HL-60 (cell line): ENCODE data around the gene TERT.
"Not testable (repeated sequence)": the region's sequence is repeated elsewhere in the genome, so short reads cannot be mapped to it uniquely, and the experiment has no call there.

Experiments
- CTCF ChIP-seq: IDR thresholded peaks from one replicate; pipeline ENCODE4 v1.5.1; 2011; ENCODE audit warnings: low read length, control low read depth, inconsistent platforms; ENCODE audit not compliant: insufficient read depth
- GABPA ChIP-seq: IDR thresholded peaks from 2 replicates; pipeline ENCODE4 v1.6.1; 2012; ENCODE audit warnings: low read depth
- POLR2AphosphoS5 ChIP-seq: IDR thresholded peaks from 2 replicates; pipeline ENCODE4 v1.6.1; 2012; ENCODE audit warnings: low read depth
- REST ChIP-seq: IDR thresholded peaks from 2 replicates; pipeline ENCODE4 v1.6.1; 2012; ENCODE audit warnings: low read depth; ENCODE audit not compliant: insufficient replicate concordance
- SPI1 ChIP-seq: IDR thresholded peaks from 2 replicates; pipeline ENCODE4 v1.6.1; 2012; ENCODE audit warnings: low read depth, mild to moderate bottlenecking, borderline replicate concordance

GRCh38 chr5:1229023-1229422 is 65.8 kb downstream of the TERT start:
- TF ChIP-seq CTCF, POLR2AphosphoS5, GABPA, SPI1, REST: not testable (repeated sequence)
